Measurements from ENCODE around the gene DLGAP1.

- no peak for TF ChIP-seq CTCF (conservative IDR thresholded peaks at IDR 0.05; ENCODE audit: low read depth, low read length)
- no peak for TF ChIP-seq RFX5 (IDR thresholded peaks at IDR 0.05; ENCODE audit: low read depth, low read length)
- TF ChIP-seq POLR2A (IDR thresholded peaks at IDR 0.05; ENCODE audit: low read depth, low read length): no peak
- TF ChIP-seq SMC3 (IDR thresholded peaks at IDR 0.05; ENCODE audit: low read depth, low read length): no peak
- TF ChIP-seq RAD21 (IDR thresholded peaks at IDR 0.05; ENCODE audit: low read length): no peak
- no peak for TF ChIP-seq MAZ (IDR thresholded peaks at IDR 0.05; ENCODE audit: borderline replicate concordance, low read depth, low read length)
- TF ChIP-seq CEBPB (IDR thresholded peaks at IDR 0.05; ENCODE audit: low read depth, low read length): peak; percentile 61; the same call in 1 of the 2 replicates
- no peak for TF ChIP-seq MXI1 (IDR thresholded peaks at IDR 0.05; ENCODE audit: borderline replicate concordance, low read depth, low read length)
- no peak for TF ChIP-seq USF2 (IDR thresholded peaks at IDR 0.05; ENCODE audit: low read depth, low read length)
- TF ChIP-seq RCOR1 (IDR thresholded peaks at IDR 0.05; ENCODE audit: insufficient replicate concordance, low read length): no peak
- TF ChIP-seq CHD1 (IDR thresholded peaks at IDR 0.05; ENCODE audit: low read depth, low read length): no peak
- TF ChIP-seq MAFK (IDR thresholded peaks at IDR 0.05; ENCODE audit: low read depth, low read length): no peak
- TF ChIP-seq BHLHE40 (IDR thresholded peaks at IDR 0.05; ENCODE audit: low read depth, low read length): 0 out of 2 replicates have a peak, but pooled peaks have one; percentile 11
- TF ChIP-seq FOS (IDR thresholded peaks at IDR 0.05; ENCODE audit: low read depth, low read length): peak; percentile 55; the same call in 1 of the 2 replicates
These were observed 531.4 kb downstream of the DLGAP1 start for GRCh38 chr18:3923750-3924149.
